H9 (cell line): ENCODE results near the gene TIMM10B. TPM values are rescaled to one million over a fixed set of nuclear protein-coding genes. Genes with fewer than 3 reads are reported as not detected.

Experiments used
- DNase-seq: peaks from one replicate; pipeline ENCODE4 v3.0.0-alpha.2; 2017
- H2AFZ ChIP-seq: one replicate; pipeline ENCODE4 v1.6.1; 2013; ENCODE audit warnings: mild to moderate bottlenecking, low read length, control low read depth, moderate library complexity
- H2AK5ac ChIP-seq: 2 replicates; pipeline ENCODE4 v1.6.1; 2013; ENCODE audit warnings: low read length, control low read depth, mixed read lengths; ENCODE audit not compliant: insufficient read length
- H2BK120ac ChIP-seq: one replicate; pipeline ENCODE4 v1.6.1; 2013; ENCODE audit warnings: low read depth, mild to moderate bottlenecking, low read length, control low read depth, inconsistent platforms; ENCODE audit not compliant: poor library complexity, severe bottlenecking
- H2BK12ac ChIP-seq: 2 replicates; pipeline ENCODE4 v1.6.1; 2013; ENCODE audit warnings: low read length, control low read depth, mixed read lengths, low read depth; ENCODE audit not compliant: insufficient read length
- H2BK15ac ChIP-seq: 2 replicates; pipeline ENCODE4 v1.6.1; 2013; ENCODE audit warnings: low read depth, low read length, control low read depth
- H2BK20ac ChIP-seq: one replicate; pipeline ENCODE4 v1.6.1; 2013; ENCODE audit warnings: low read depth, mild to moderate bottlenecking, low read length, control low read depth, inconsistent platforms; ENCODE audit not compliant: poor library complexity, severe bottlenecking
- H2BK5ac ChIP-seq: 2 replicates; pipeline ENCODE4 v1.6.1; 2013; ENCODE audit warnings: low read length, control low read depth, mixed read lengths; ENCODE audit not compliant: insufficient read length
- H3K14ac ChIP-seq: 2 replicates; pipeline ENCODE4 v1.6.1; 2013; ENCODE audit warnings: low read length, control low read depth; ENCODE audit not compliant: insufficient read depth
- H3K18ac ChIP-seq: 2 replicates; pipeline ENCODE4 v1.6.1; 2013; ENCODE audit warnings: low read depth, mild to moderate bottlenecking, mixed read lengths, low read length, control low read depth; ENCODE audit not compliant: insufficient read length
- H3K23ac ChIP-seq: 2 replicates; pipeline ENCODE4 v1.6.1; 2013; ENCODE audit warnings: low read length, control low read depth, mixed read lengths, low read depth; ENCODE audit not compliant: insufficient read length
- H3K23me2 ChIP-seq: 2 replicates; pipeline ENCODE4 v1.6.1; 2013; ENCODE audit warnings: low read depth, mild to moderate bottlenecking, mixed read lengths, low read length, control low read depth; ENCODE audit not compliant: insufficient read length, poor library complexity, severe bottlenecking
- H3K27ac ChIP-seq: 2 replicates; pipeline ENCODE4 v1.5.1; 2013; ENCODE audit warnings: low read length, control low read depth, mixed read lengths, low read depth; ENCODE audit not compliant: insufficient read length
- H3K27me3 ChIP-seq: 2 replicates; pipeline ENCODE4 v1.6.1; 2013; ENCODE audit warnings: low read length, control low read depth, inconsistent platforms; ENCODE audit not compliant: insufficient read depth
- H3K4ac ChIP-seq: 2 replicates; pipeline ENCODE4 v1.6.1; 2013; ENCODE audit warnings: low read depth, mild to moderate bottlenecking, control low read depth, inconsistent platforms, low read length, moderate library complexity
- H3K4me1 ChIP-seq: 2 replicates; pipeline ENCODE4 v1.6.1; 2013; ENCODE audit warnings: low read length, control low read depth, inconsistent platforms; ENCODE audit not compliant: insufficient read depth
- H3K4me2 ChIP-seq: 2 replicates; pipeline ENCODE4 v1.6.1; 2013; ENCODE audit warnings: low read length, control low read depth, mixed read lengths; ENCODE audit not compliant: insufficient read length, insufficient read depth
- H3K56ac ChIP-seq: 2 replicates; pipeline ENCODE4 v1.6.1; 2013; ENCODE audit warnings: low read depth, mild to moderate bottlenecking, mixed read lengths, low read length, control low read depth; ENCODE audit not compliant: insufficient read length
- H3K79me1 ChIP-seq: 2 replicates; pipeline ENCODE4 v1.6.1; 2013; ENCODE audit warnings: low read depth, mild to moderate bottlenecking, moderate library complexity, low read length, control low read depth, inconsistent platforms; ENCODE audit not compliant: insufficient read depth, poor library complexity, severe bottlenecking
- H3K79me2 ChIP-seq: 2 replicates; pipeline ENCODE4 v1.6.1; 2013; ENCODE audit warnings: low read length, control low read depth, inconsistent platforms; ENCODE audit not compliant: insufficient read depth
- H3K9ac ChIP-seq: 2 replicates; pipeline ENCODE4 v1.6.1; 2013; ENCODE audit warnings: low read length, control low read depth, mixed read lengths; ENCODE audit not compliant: insufficient read length; ENCODE audit errors: extremely low read depth
- H3K9me3 ChIP-seq: one replicate; pipeline ENCODE4 v1.6.1; 2013; ENCODE audit warnings: low read depth, low read length, inconsistent platforms; ENCODE audit not compliant: control insufficient read depth
- H3T11ph ChIP-seq: one replicate; pipeline ENCODE4 v1.6.1; 2013; ENCODE audit warnings: mild to moderate bottlenecking, low read length, control low read depth, inconsistent platforms
- H4K20me1 ChIP-seq: one replicate; pipeline ENCODE4 v1.6.1; 2013; ENCODE audit not compliant: control insufficient read depth, insufficient read length, insufficient read depth
- H4K5ac ChIP-seq: 2 replicates; pipeline ENCODE4 v1.6.1; 2013; ENCODE audit warnings: low read depth, mild to moderate bottlenecking, mixed read lengths, low read length, control low read depth; ENCODE audit not compliant: insufficient read length
- H4K8ac ChIP-seq: replicated peaks from 2 replicates; pipeline ENCODE4 v1.6.1; 2013; ENCODE audit warnings: low read length, control low read depth, mixed read lengths, low read depth; ENCODE audit not compliant: insufficient read length
- H4K91ac ChIP-seq: 2 replicates; pipeline ENCODE4 v1.6.1; 2013; ENCODE audit warnings: low read depth, mild to moderate bottlenecking, moderate library complexity, mixed read lengths, low read length, control low read depth; ENCODE audit not compliant: insufficient read length
- H3K27ac Mint-ChIP-seq, 3 experiments: 2 replicates in 2 of 3; 3 replicates in 1 of 3; pipeline ENCODE4 v1.8.0; 2020 to 2021; ENCODE audit warnings: mixed read lengths in 3 of 3, mild to moderate bottlenecking in 1 of 3, moderate library complexity in 1 of 3
- H3K27me3 Mint-ChIP-seq: 2 replicates; pipeline ENCODE4 v1.8.0; 2021; ENCODE audit warnings: low read depth, mild to moderate bottlenecking, moderate library complexity, mixed read lengths
- H3K36me3 Mint-ChIP-seq, 3 experiments: 2 replicates in 2 of 3; 3 replicates in 1 of 3; pipeline ENCODE4 v1.8.0; 2020 to 2021; ENCODE audit warnings: low read depth in 3 of 3, mixed read lengths in 3 of 3; ENCODE audit not compliant: insufficient read depth in 1 of 3
- H3K4me1 Mint-ChIP-seq, 2 experiments: 2 replicates each; pipeline ENCODE4 v1.8.0; 2020; ENCODE audit warnings: mixed read lengths in 2 of 2
- H3K4me3 Mint-ChIP-seq, 2 experiments: 2 replicates in 1 of 2; 3 replicates in 1 of 2; pipeline ENCODE4 v1.8.0; 2020 to 2021; ENCODE audit warnings: mild to moderate bottlenecking in 2 of 2, mixed read lengths in 2 of 2, moderate library complexity in 1 of 2
- H3K9me3 Mint-ChIP-seq, 2 experiments: 2 replicates in 1 of 2; 3 replicates in 1 of 2; pipeline ENCODE4 v1.8.0; 2020; ENCODE audit warnings: mild to moderate bottlenecking in 2 of 2, mixed read lengths in 2 of 2, moderate library complexity in 1 of 2
- CTCF ChIP-seq: fragments of 200-600 bp; sonication (generic); conservative IDR thresholded peaks from 3 replicates; pipeline ENCODE4 v1.8.0; 2021; ENCODE audit warnings: antibody characterized with exemption, mild to moderate bottlenecking
- WGBS: extraction: QIAGEN DNeasy Blood & Tissue Kit; methylation state at CpG from one replicate; pipeline ENCODE4 v1.1.7; 2013; ENCODE audit warnings: missing lambda C conversion rate, low lambda C conversion rate, mixed read lengths; ENCODE audit not compliant: insufficient read length; ENCODE audit errors: extremely low coverage; 5-methylcytosine and 5-hydroxymethylcytosine counted together
- total RNA-seq: library from RNA; stranded (reverse); gene quantifications from 2 replicates; pipeline ENCODE4 v1.2.1, GENCODE V29; 2021

Gene TIMM10B
- total RNA-seq, 1 experiment from 2014 or later = 49.9 TPM

GRCh38 chr11:6438979-6439571 lies 42.2 kb upstream of the TIMM10B start:
- H3K79me1 ChIP-seq = no peaks in the 10 kb centered on the region
- H2BK12ac ChIP-seq = no peak overlapping the region
- no peak overlapping the region for H4K5ac ChIP-seq
- no peak overlapping the region for H3K9ac ChIP-seq
- Mint-ChIP-seq H3K27me3 (no peaks in the 10 kb centered on the region), H3K36me3 (no peaks in the 10 kb centered on the region), H3K4me1 (peaks cover 0 to 3% of the 10 kb centered on the region in 2 experiments; a peak in 1 of 4 replicates), H3K27ac (no peak overlapping the region), H3K9me3 (no peaks in the 10 kb centered on the region), H3K4me3 (no peak overlapping the region)
- peak; percentile 80 for TF ChIP-seq CTCF
- no peaks in the 10 kb centered on the region for H3K23me2 ChIP-seq
- no peak overlapping the region for H2BK20ac ChIP-seq
- H2BK120ac ChIP-seq = no peak overlapping the region
- H3K9me3 ChIP-seq = no peaks in the 10 kb centered on the region
- no peak overlapping the region for H2BK5ac ChIP-seq
- H2BK15ac ChIP-seq = no peak overlapping the region
- DNase-seq = peak; percentile 68
- no peak overlapping the region for H3K18ac ChIP-seq
- H4K20me1 ChIP-seq = no peaks in the 10 kb centered on the region
- H3K27me3 ChIP-seq = no peaks in the 10 kb centered on the region
- H2AK5ac ChIP-seq = no peak overlapping the region
- no peak overlapping the region for H4K91ac ChIP-seq
- no peak overlapping the region for H3K56ac ChIP-seq
- H3K27ac ChIP-seq = no peak overlapping the region
- no peak overlapping the region for H4K8ac ChIP-seq
- H2AFZ ChIP-seq = no peak overlapping the region
- no peak overlapping the region for H3K4me2 ChIP-seq
- no peak overlapping the region for H3T11ph ChIP-seq
- no peak overlapping the region for H3K14ac ChIP-seq
- no peak overlapping the region for H3K4ac ChIP-seq
- H3K4me1 ChIP-seq = no peaks in the 10 kb centered on the region
- H3K79me2 ChIP-seq = no peaks in the 10 kb centered on the region
- no CpG with 5 or more reads among the region's 1 CpG for WGBS
- no peak overlapping the region for H3K23ac ChIP-seq
